Trophoblast cell (in vitro differentiated cells and primary cell): ENCODE results near the gene FAM72D.
"Not testable (repeated sequence)": the region's sequence is repeated elsewhere in the genome, so short reads cannot be mapped to it uniquely, and the experiment has no call there.

Experiments used
- DNase-seq, 2 donors: peaks; one replicate each; pipeline ENCODE4 v3.0.0-alpha.2; 2016
- H2AFZ ChIP-seq: 2 replicates; pipeline ENCODE4 v1.6.1; 2013; ENCODE audit warnings: low read length, moderate library complexity, mild to moderate bottlenecking; ENCODE audit not compliant: insufficient read depth, poor library complexity
- H2AK5ac ChIP-seq: 2 replicates; pipeline ENCODE4 v1.6.1; 2013; ENCODE audit warnings: mild to moderate bottlenecking, low read length
- H2BK120ac ChIP-seq: 2 replicates; pipeline ENCODE4 v1.6.1; 2013; ENCODE audit warnings: low read length, mild to moderate bottlenecking, moderate library complexity; ENCODE audit not compliant: insufficient read depth, poor library complexity
- H2BK12ac ChIP-seq: 2 replicates; pipeline ENCODE4 v1.6.1; 2013; ENCODE audit warnings: mild to moderate bottlenecking, low read length, moderate library complexity
- H2BK5ac ChIP-seq: 2 replicates; pipeline ENCODE4 v1.6.1; 2013; ENCODE audit warnings: low read length, low read depth, moderate library complexity, mild to moderate bottlenecking; ENCODE audit not compliant: poor library complexity
- H3K14ac ChIP-seq: 2 replicates; pipeline ENCODE4 v1.6.1; 2013; ENCODE audit warnings: mild to moderate bottlenecking, low read length
- H3K18ac ChIP-seq: 2 replicates; pipeline ENCODE4 v1.6.1; 2013; ENCODE audit warnings: mild to moderate bottlenecking, low read length
- H3K23ac ChIP-seq: 2 replicates; pipeline ENCODE4 v1.6.1; 2013; ENCODE audit warnings: low read length
- H3K27ac ChIP-seq: 2 replicates; pipeline ENCODE4 v1.5.1; 2013; ENCODE audit warnings: low read depth, mild to moderate bottlenecking, inconsistent platforms, low read length, moderate library complexity
- H3K27me3 ChIP-seq: 2 replicates; pipeline ENCODE4 v1.6.1; 2013; ENCODE audit warnings: inconsistent platforms, mild to moderate bottlenecking, low read length, moderate library complexity; ENCODE audit not compliant: insufficient read depth
- H3K36me3 ChIP-seq, 2 experiments: 1 replicate in 1 of 2; 2 replicates in 1 of 2; pipeline ENCODE4 v1.6.1; 2013; ENCODE audit warnings: low read length in 2 of 2, mild to moderate bottlenecking in 2 of 2, moderate library complexity in 1 of 2; ENCODE audit not compliant: insufficient read depth in 2 of 2, control insufficient read depth in 1 of 2
- H3K4ac ChIP-seq: 2 replicates; pipeline ENCODE4 v1.6.1; 2013; ENCODE audit warnings: low read depth, mild to moderate bottlenecking, low read length, moderate library complexity
- H3K4me1 ChIP-seq, 2 experiments: 1 replicate in 1 of 2; 2 replicates in 1 of 2; pipeline ENCODE4 v1.6.1; 2013; ENCODE audit warnings: low read length in 2 of 2, mild to moderate bottlenecking in 2 of 2, moderate library complexity in 1 of 2; ENCODE audit not compliant: insufficient read depth in 2 of 2, control insufficient read depth in 1 of 2
- H3K4me2 ChIP-seq: 2 replicates; pipeline ENCODE4 v1.6.1; 2013; ENCODE audit warnings: inconsistent platforms, mild to moderate bottlenecking, low read length, moderate library complexity
- H3K4me3 ChIP-seq: 2 replicates; pipeline ENCODE4 v1.5.1; 2013; ENCODE audit warnings: mild to moderate bottlenecking, low read depth, low read length, inconsistent platforms
- H3K79me1 ChIP-seq: one replicate; pipeline ENCODE4 v1.6.1; 2013; ENCODE audit warnings: low read length
- H3K79me2 ChIP-seq: 2 replicates; pipeline ENCODE4 v1.6.1; 2013; ENCODE audit warnings: low read length, mild to moderate bottlenecking; ENCODE audit not compliant: control insufficient read depth, insufficient read depth, poor library complexity
- H3K9ac ChIP-seq: 2 replicates; pipeline ENCODE4 v1.6.1; 2013; ENCODE audit warnings: mild to moderate bottlenecking, low read length
- H3K9me3 ChIP-seq: 2 replicates; pipeline ENCODE4 v1.6.1; 2013; ENCODE audit warnings: low read depth, mild to moderate bottlenecking, control low read depth, inconsistent platforms, low read length; ENCODE audit not compliant: insufficient read depth
- H4K12ac ChIP-seq: 2 replicates; pipeline ENCODE4 v1.6.1; 2013; ENCODE audit warnings: low read depth, mild to moderate bottlenecking, low read length, moderate library complexity
- H4K8ac ChIP-seq: 2 replicates; pipeline ENCODE4 v1.6.1; 2013; ENCODE audit warnings: low read depth, mild to moderate bottlenecking, low read length, moderate library complexity
- H4K91ac ChIP-seq: one replicate; pipeline ENCODE4 v1.6.1; 2013; ENCODE audit warnings: low read depth, mild to moderate bottlenecking, low read length, moderate library complexity
- WGBS: extraction: QIAGEN DNeasy Blood & Tissue Kit; methylation state at CpG from one replicate; pipeline ENCODE4 v1.1.7; 2013; ENCODE audit warnings: missing lambda C conversion rate; ENCODE audit not compliant: insufficient read length, insufficient coverage; ENCODE audit errors: extremely low coverage; 5-methylcytosine and 5-hydroxymethylcytosine counted together

FAM72D gene

GRCh38 chr1:145122344-145123061 is 26.7 kb downstream of the FAM72D start:
- H3K27ac ChIP-seq, H3K18ac ChIP-seq, H3K79me2 ChIP-seq, H2AFZ ChIP-seq, H3K4me1 ChIP-seq, H3K4ac ChIP-seq, DNase-seq, H2BK12ac ChIP-seq, H2AK5ac ChIP-seq, H3K14ac ChIP-seq, H4K8ac ChIP-seq, H3K4me2 ChIP-seq, H3K23ac ChIP-seq, H4K12ac ChIP-seq, H2BK5ac ChIP-seq, H4K91ac ChIP-seq, H3K9ac ChIP-seq, H3K4me3 ChIP-seq, H3K79me1 ChIP-seq, H3K36me3 ChIP-seq, H2BK120ac ChIP-seq, H3K27me3 ChIP-seq, H3K9me3 ChIP-seq: not testable (repeated sequence)
- WGBS = no CpG with 5 or more reads among the region's 7 CpGs

GRCh38 chr1:145123062-145123395 is 27.3 kb downstream of the FAM72D start:
- not testable (repeated sequence) for H3K4me3 ChIP-seq, H2BK12ac ChIP-seq, H4K91ac ChIP-seq, H4K12ac ChIP-seq, H4K8ac ChIP-seq, H3K79me2 ChIP-seq, H2AFZ ChIP-seq, H3K27me3 ChIP-seq, H3K4me2 ChIP-seq, H3K27ac ChIP-seq, H3K9ac ChIP-seq, H2AK5ac ChIP-seq, H3K79me1 ChIP-seq, H3K36me3 ChIP-seq, H3K9me3 ChIP-seq, H2BK5ac ChIP-seq, H3K14ac ChIP-seq, H2BK120ac ChIP-seq, H3K23ac ChIP-seq, DNase-seq, H3K18ac ChIP-seq, H3K4ac ChIP-seq, H3K4me1 ChIP-seq
- no CpG with 5 or more reads among the region's 1 CpG for WGBS

GRCh38 chr1:145123992-145124641 is 28.3 kb downstream of the FAM72D start:
- H4K8ac ChIP-seq, H4K91ac ChIP-seq, H4K12ac ChIP-seq, H3K79me2 ChIP-seq, H3K79me1 ChIP-seq, DNase-seq, H3K4me1 ChIP-seq, H3K9ac ChIP-seq, H2BK5ac ChIP-seq, H3K9me3 ChIP-seq, H2BK120ac ChIP-seq, H3K23ac ChIP-seq, H3K4me3 ChIP-seq, H3K18ac ChIP-seq, H3K27me3 ChIP-seq, H3K4ac ChIP-seq, H2AK5ac ChIP-seq, H3K14ac ChIP-seq, H3K27ac ChIP-seq, H3K4me2 ChIP-seq, H2AFZ ChIP-seq, H2BK12ac ChIP-seq, H3K36me3 ChIP-seq: not testable (repeated sequence)
- no CpG with 5 or more reads among the region's 7 CpGs for WGBS

- not testable (repeated sequence) for H3K27ac ChIP-seq, H3K27me3 ChIP-seq, H2AK5ac ChIP-seq, H3K36me3 ChIP-seq, H2BK12ac ChIP-seq, DNase-seq, H3K4me1 ChIP-seq, H3K79me2 ChIP-seq, H2AFZ ChIP-seq, H3K14ac ChIP-seq, H3K4me2 ChIP-seq, H3K9me3 ChIP-seq, H3K79me1 ChIP-seq, H4K91ac ChIP-seq, H3K18ac ChIP-seq, H3K4me3 ChIP-seq, H4K12ac ChIP-seq, H3K4ac ChIP-seq, H4K8ac ChIP-seq, H2BK120ac ChIP-seq, H3K9ac ChIP-seq, H2BK5ac ChIP-seq, H3K23ac ChIP-seq
- no CpG with 5 or more reads among the region's 1 CpG for WGBS
Measured at GRCh38 chr1:145125112-145125511, 29.3 kb downstream of the FAM72D start.
